ENCODE results near the gene NRXN3.

NRXN3 gene

DNA sequence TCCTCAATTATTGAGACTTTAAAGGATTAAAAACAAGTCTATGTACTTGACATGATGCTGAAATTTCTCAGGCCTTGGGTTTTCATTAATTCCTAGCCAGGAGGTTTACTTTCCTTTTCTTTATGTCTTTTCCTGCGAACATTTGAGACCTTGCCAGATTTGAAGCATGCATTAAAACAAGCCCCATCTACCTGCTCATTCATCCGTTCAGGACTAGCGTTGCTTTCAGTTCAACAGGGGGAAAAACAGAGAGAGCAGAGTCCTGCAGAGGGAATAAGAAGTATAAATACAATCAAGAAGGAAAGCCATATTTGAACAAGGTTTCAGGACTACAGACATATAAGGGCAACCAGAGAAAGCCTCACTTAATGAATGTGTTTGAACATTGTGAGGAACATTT is 1498.8 kb downstream of the NRXN3 start:
- H3K4me1 Mint-ChIP-seq, result no peaks in the 10 kb centered on the region
- H3K9me3 Mint-ChIP-seq, result peaks cover 2% of the 10 kb centered on the region
- no peak for ATAC-seq
- no peak overlapping the region for H3K27ac Mint-ChIP-seq
- no peaks in the 10 kb centered on the region for H3K36me3 Mint-ChIP-seq
- DNase-seq (ENCODE audit: low spot score in 2 of 2), result no peak
- no peak overlapping the region for H3K4me3 Mint-ChIP-seq

DNA sequence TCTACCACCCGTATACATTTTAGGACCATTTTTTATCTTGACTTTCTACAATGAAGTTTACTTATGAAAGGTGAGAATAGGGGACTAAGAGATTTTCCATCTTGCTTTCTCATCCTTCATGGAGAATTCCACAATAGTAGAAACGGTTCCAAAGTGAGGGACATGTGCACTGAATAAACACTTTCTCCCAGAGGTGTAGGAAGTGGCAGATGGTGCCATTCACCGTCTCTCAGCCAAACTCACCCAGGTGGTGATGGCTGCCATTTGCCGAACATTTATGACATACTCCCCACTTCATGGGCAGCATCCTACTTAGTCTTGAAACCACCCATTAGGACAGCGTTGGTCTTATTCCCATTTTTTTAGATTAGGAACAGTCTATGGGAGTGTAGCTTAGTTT is 1500.6 kb downstream of the NRXN3 start:
- H3K4me3 Mint-ChIP-seq, result no peak overlapping the region
- peaks cover 4% of the 10 kb centered on the region for H3K9me3 Mint-ChIP-seq
- H3K36me3 Mint-ChIP-seq, result no peaks in the 10 kb centered on the region
- ATAC-seq (no peak), DNase-seq (ENCODE audit: low spot score in 2 of 2) (no peak)
- no peaks in the 10 kb centered on the region for H3K4me1 Mint-ChIP-seq
- no peak overlapping the region for H3K27ac Mint-ChIP-seq

DNA sequence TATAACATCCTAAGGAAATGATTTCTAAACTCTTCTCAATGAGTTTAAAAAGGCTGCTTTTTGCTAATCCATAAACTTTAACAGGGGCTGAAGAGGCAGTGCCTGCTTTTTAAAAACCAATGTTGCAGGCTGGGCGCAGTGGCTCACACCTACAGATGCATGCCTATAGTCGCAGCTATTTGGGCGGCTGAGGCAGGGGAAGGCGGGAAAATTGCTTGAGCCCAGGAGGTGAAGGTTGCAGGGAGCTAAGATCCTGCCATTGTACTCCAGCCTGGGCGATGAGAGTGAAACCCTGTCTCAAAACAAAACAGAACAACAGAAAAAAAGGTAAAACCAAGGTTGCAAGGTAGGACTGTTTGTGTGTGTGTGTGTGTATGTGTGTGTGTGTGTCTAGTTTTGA is 1509.9 kb downstream of the NRXN3 start:
- Mint-ChIP-seq H3K27ac (no peak overlapping the region), H3K36me3 (no peaks in the 10 kb centered on the region), H3K4me3 (no peak overlapping the region), H3K9me3 (no peaks in the 10 kb centered on the region), H3K4me1 (no peaks in the 10 kb centered on the region)
- ATAC-seq (no peak), DNase-seq (ENCODE audit: low spot score in 2 of 2) (no peak)

DNA sequence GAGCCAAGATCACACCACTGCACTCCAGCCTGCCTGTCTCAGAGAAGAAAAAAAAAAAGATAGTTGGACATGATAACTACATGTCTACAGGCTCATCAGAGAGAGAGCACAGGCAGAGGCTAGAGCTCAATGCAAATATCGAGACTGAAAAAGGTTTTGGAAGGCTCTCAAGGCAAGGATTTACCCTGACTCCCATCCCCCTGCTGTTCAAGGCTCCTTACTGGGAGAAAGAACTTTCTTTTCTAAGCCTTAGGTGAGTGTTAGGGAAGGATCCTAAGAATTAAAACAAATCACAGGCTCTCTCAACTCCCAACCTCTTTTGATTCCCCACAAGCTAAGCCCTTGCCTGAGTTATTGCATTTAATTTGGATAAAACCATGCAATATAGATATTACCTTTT is 1516.0 kb downstream of the NRXN3 start:
- DNase-seq (ENCODE audit: low spot score in 2 of 2) (no peak), ATAC-seq (no peak)
- H3K36me3 Mint-ChIP-seq, result no peaks in the 10 kb centered on the region
- H3K4me1 Mint-ChIP-seq, result no peaks in the 10 kb centered on the region
- H3K9me3 Mint-ChIP-seq, result peaks cover 4% of the 10 kb centered on the region
- no peak overlapping the region for H3K27ac Mint-ChIP-seq
- H3K4me3 Mint-ChIP-seq, result no peak overlapping the region

DNA sequence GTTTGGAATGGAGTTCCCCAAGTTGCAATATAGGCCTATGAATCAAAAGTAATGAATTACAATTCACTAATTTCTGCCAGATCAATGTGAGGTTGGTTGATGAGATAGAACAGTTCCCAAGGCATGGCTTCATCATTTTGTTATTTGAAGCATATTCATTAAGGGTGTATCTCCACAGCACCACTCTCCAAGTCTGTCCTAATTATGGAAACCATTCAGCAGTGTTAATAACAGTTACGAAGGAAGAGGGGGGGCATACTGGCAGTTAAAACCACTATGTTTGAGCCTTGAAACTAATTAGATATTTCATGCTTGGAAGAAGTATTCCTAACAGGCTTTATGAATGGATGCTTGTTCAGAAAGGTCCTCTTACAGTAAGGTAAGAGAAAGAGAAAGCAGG is 1520.8 kb downstream of the NRXN3 start:
- Mint-ChIP-seq H3K36me3 (no peaks in the 10 kb centered on the region), H3K4me3 (no peak overlapping the region), H3K9me3 (peaks cover 4% of the 10 kb centered on the region), H3K4me1 (no peaks in the 10 kb centered on the region), H3K27ac (no peak overlapping the region)
- no peak for ATAC-seq
- no peak for DNase-seq (ENCODE audit: low spot score in 2 of 2)

DNA sequence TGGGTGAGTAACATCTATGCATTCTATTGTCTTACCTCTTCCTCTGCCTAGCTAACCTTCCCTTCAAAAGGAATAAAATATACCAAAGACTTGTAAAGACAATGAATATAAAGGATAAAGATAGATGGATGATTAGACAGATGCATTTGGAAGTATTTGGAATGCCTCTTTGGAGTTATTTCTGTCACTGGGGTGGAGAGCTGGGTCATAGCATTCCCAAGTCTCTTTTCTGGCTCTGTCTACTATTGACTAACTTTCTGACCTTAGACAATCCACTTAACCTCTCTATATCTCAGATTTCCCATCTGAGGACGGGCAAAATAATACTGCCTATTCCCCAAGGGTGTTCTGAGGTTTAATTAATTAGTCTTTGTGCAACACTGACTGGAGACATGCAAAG is 1523.8 kb downstream of the NRXN3 start:
- H3K4me1 Mint-ChIP-seq, result no peaks in the 10 kb centered on the region
- no peak for DNase-seq (ENCODE audit: low spot score in 2 of 2)
- H3K27ac Mint-ChIP-seq, result no peak overlapping the region
- H3K4me3 Mint-ChIP-seq, result no peak overlapping the region
- no peaks in the 10 kb centered on the region for H3K36me3 Mint-ChIP-seq
- no peak for ATAC-seq
- H3K9me3 Mint-ChIP-seq, result peaks cover 6% of the 10 kb centered on the region

DNA sequence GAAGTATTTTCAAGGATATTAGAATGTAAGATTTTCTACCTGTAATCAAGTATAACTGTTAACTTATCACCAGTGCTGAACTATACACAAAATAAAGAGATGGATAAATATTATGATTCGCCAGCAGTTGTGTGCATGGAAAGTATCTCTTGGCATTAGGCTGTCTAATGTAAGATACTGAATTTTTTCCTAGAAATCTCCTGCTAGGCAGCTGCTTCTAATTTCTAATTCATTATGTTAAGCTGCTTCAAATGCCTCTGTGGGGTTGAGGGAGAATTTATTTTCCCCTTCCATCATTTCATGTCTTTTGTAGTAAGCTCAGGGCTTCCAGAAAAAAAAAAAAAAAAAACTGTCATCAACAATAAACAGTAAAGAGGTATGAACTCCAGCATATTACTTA is 1525.1 kb downstream of the NRXN3 start:
- no peak overlapping the region for H3K4me3 Mint-ChIP-seq

DNA sequence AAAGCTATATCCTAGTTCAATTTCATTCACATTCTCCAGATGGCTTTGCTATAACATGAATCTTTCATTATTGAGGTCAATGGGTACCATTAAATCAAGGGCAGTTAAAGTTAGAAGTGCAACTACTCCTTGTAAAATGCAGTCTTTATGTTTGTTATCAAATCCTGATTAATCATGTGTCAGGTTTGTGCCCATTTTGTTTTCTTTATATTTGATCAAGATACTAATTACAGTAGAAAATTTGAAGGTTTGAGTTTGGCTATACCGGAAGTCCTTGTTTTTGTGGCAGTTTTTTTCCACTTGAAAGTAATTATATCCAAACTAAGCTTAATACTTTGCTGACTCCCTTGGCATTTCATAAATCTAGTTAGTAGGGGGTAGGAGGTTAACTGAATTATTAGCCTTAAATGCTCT is 1528.1 kb downstream of the NRXN3 start:
- ATAC-seq (no peak), DNase-seq (ENCODE audit: low spot score in 2 of 2) (no peak)
- Mint-ChIP-seq H3K27ac (no peak overlapping the region), H3K4me1 (no peaks in the 10 kb centered on the region), H3K4me3 (no peak overlapping the region), H3K9me3 (peaks cover 10% of the 10 kb centered on the region), H3K36me3 (no peaks in the 10 kb centered on the region)

More for the DNA sequence above, 1525.1 kb downstream of the NRXN3 start:
- Mint-ChIP-seq H3K9me3 (peaks cover 10% of the 10 kb centered on the region), H3K4me1 (no peaks in the 10 kb centered on the region), H3K36me3 (no peaks in the 10 kb centered on the region), H3K27ac (no peak overlapping the region)
- DNase-seq (ENCODE audit: low spot score in 2 of 2) (no peak), ATAC-seq (no peak)

DNA sequence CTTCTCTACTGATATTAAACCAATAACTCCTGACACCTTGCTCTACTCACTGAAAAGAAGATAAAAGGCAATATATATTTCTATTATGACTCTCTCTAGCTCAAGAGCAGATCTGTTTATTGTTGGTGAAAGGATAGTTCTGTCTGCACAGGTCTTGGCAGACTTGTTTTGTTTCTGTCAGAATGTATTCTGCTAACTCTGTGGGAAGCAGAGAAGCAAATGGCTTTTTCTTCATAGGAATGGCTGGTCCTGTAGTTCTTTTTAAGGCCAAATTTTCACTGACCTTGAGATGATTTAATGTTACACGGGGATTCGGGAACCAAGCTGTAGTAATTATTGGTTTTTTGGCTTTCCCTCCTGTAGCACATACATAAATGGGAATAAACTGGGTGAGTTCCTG is 1529.0 kb downstream of the NRXN3 start:
- H3K27ac Mint-ChIP-seq, result no peak overlapping the region
- no peaks in the 10 kb centered on the region for H3K36me3 Mint-ChIP-seq
- H3K9me3 Mint-ChIP-seq, result peaks cover 10% of the 10 kb centered on the region
- no peaks in the 10 kb centered on the region for H3K4me1 Mint-ChIP-seq
- ATAC-seq (no peak), DNase-seq (ENCODE audit: low spot score in 2 of 2) (no peak)
- H3K4me3 Mint-ChIP-seq, result no peak overlapping the region

DNA sequence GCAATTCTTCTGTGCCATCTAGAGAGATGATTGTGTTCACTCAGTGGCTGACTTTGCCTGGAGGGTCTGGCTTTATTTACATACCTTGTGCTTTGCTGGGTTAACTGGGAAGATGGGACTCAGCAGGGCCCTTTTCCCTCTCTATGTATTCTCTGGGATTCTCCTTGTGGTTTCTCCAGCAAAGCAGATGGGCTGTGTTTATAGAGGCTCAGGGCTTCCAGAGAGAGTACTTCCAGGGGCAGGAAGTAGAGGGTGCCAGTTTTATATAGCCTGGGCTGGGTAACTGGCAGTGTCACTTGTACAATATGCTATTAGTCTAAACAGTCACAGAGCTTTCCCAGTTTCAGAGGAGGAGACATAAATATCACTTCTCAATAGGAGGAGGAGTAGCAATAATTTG is 1531.2 kb downstream of the NRXN3 start:
- ATAC-seq (no peak), DNase-seq (ENCODE audit: low spot score in 2 of 2) (no peak)
- no peak overlapping the region for H3K4me3 Mint-ChIP-seq
- H3K36me3 Mint-ChIP-seq, result no peaks in the 10 kb centered on the region
- no peaks in the 10 kb centered on the region for H3K4me1 Mint-ChIP-seq
- peaks cover 12% of the 10 kb centered on the region for H3K9me3 Mint-ChIP-seq
- no peak overlapping the region for H3K27ac Mint-ChIP-seq

DNA sequence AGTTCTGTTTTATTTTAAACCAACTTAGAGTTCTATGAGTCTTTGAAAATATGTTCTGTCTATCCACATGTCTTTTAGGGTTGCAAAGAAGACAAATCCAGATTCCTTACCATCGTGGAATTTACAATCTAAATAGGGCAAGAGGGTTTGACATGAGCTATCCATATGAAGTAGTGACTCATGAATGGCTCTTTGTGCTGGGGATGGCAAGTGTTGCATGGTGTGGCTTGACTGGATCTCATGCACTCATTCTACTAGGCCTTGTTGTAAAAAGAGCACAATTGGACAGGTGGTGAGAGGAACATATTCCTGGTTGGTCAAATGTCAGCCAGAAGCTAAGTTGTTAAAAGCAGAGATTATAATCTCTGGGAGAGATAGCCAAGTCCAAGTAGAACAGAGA is 1532.0 kb downstream of the NRXN3 start:
- H3K36me3 Mint-ChIP-seq, result no peaks in the 10 kb centered on the region
- H3K9me3 Mint-ChIP-seq, result peaks cover 18% of the 10 kb centered on the region

DNA sequence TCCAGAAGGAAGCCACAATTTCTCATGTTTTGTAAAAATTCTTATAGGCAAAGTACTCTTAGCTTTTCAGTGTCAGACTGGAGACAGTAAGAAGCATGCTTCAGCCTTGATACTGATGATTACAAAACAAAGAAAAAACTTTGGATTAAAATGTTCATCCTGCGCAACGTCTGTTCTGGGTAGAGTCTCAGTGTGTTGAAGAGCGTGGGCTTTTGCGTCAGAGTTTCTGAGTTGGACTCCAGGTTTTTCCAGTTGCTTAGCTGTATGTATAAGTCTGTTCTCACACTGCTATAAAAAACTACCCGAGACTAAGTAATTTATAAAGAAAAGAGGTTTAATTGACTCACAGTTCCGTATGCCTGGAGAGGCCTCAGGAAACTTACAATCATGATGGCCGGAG is 1533.0 kb downstream of the NRXN3 start:
- Mint-ChIP-seq H3K4me1 (no peaks in the 10 kb centered on the region), H3K9me3 (peaks cover 17% of the 10 kb centered on the region), H3K27ac (no peak overlapping the region), H3K36me3 (no peaks in the 10 kb centered on the region), H3K4me3 (no peak overlapping the region)
- ATAC-seq, result no peak
- DNase-seq (ENCODE audit: low spot score in 2 of 2), result no peak

More for the DNA sequence above, 1532.0 kb downstream of the NRXN3 start:
- H3K4me1 Mint-ChIP-seq, result no peaks in the 10 kb centered on the region
- no peak for DNase-seq (ENCODE audit: low spot score in 2 of 2)
- no peak overlapping the region for H3K27ac Mint-ChIP-seq
- no peak overlapping the region for H3K4me3 Mint-ChIP-seq
- no peak for ATAC-seq

DNA sequence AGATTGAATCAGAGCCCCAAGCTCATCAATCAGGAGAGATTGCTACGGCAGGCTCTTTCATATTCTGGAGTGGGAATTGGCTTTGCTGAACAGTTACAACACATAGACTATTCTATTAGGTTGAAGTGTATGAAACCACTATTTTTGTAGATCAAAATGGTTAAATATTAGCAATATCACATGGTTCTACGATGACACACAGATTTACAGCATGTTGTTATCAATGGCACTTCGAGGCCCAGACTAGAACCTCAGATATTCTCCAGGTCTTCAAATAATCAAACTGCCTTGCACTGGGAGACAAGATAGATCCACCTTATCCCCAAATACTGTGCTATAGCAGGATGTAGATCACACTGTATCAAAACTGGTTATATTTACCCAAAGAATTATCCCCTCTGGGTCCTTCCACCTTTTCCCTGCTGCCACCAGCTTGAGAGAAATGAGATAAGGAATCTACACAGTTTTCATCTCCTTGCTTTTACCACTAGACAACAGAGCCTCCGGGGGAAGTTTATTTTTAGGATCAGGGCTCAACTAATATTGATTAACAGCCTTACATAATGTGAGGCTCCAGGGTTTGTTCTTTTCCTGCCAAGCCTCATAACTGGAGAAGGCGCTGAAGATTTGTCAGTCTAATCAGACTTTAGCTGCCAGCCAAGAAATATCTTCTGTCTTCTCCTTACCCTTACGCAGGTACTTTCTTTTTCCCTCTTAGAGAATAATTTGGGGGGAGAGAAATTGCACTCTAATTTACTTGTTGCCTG is 1534.1 kb downstream of the NRXN3 start:
- H3K4me1 Mint-ChIP-seq, result no peaks in the 10 kb centered on the region
- no peak for ATAC-seq
- no peak overlapping the region for H3K27ac Mint-ChIP-seq
- H3K4me3 Mint-ChIP-seq, result no peak overlapping the region
- DNase-seq (ENCODE audit: low spot score in 2 of 2), result no peak
- no peaks in the 10 kb centered on the region for H3K36me3 Mint-ChIP-seq
- peaks cover 17% of the 10 kb centered on the region for H3K9me3 Mint-ChIP-seq

DNA sequence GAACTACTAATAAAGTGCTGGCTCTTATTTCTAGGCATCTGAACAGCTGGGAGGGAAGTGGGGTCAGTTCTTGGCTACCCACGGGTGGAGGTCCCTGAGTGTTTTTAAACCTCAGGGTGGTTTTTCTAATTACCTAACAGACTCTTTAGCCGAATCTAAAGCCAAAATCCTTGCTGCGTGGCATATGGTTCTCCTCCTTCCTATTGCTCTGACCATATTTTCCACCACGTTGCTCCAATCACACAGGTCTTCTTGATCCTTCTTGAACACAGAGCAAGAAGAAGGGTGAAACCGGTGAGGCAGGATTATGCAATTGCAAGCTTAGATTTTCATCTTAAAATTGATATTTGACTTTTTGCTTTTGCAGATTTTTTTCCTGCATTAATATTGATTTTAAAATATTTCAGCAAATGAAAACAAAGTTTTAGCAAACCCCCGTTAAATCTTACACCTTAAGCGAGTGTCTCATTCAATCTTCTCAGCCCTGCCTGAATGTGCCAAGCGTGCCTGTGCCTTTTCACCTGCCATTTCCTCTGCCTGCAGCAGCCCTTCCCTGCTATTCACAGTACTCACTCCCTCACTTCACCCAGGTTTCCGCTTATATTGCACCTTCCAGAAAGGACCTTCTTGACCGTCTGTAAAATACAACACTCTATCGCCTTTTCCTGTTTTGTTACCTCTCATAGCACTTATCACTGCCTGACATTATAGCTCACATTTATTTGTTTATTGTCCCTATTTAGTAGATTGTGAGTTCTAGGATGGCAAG is 1535.1 kb downstream of the NRXN3 start:
- no peak overlapping the region for H3K4me3 Mint-ChIP-seq
- H3K9me3 Mint-ChIP-seq, result peaks cover 15% of the 10 kb centered on the region
- H3K27ac Mint-ChIP-seq, result no peak overlapping the region
- H3K36me3 Mint-ChIP-seq, result no peaks in the 10 kb centered on the region
- ATAC-seq (no peak), DNase-seq (ENCODE audit: low spot score in 2 of 2) (no peak)
- H3K4me1 Mint-ChIP-seq, result no peaks in the 10 kb centered on the region

DNA sequence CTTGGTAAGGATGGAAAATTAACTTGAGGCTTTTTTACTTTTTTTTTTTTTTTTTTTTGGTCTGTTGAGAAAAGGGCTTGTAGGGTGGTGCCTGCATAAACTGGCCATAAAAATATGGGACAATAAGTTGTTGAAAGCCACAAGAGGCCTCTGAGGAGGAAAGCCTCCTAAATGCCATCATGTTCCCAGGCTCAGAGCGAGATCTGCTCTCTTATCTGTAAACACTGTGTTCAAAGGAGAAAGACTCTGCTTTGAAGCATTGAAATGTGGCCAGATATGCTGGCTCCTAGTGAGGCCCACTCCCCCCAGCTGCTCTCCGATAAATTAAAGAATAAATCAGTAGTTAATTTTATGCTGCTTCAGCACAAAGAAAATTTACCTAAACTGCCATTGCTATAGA is 1536.2 kb downstream of the NRXN3 start:
- H3K4me3 Mint-ChIP-seq, result no peak overlapping the region
- no peaks in the 10 kb centered on the region for H3K4me1 Mint-ChIP-seq
- H3K9me3 Mint-ChIP-seq, result peaks cover 15% of the 10 kb centered on the region
- no peak overlapping the region for H3K27ac Mint-ChIP-seq
- DNase-seq (ENCODE audit: low spot score in 2 of 2) (no peak), ATAC-seq (no peak)
- no peaks in the 10 kb centered on the region for H3K36me3 Mint-ChIP-seq
